Liver (tissue), 9 donors: ENCODE results near the gene LAMA2. TPM values are rescaled to one million over a fixed set of nuclear protein-coding genes. Genes with fewer than 3 reads are reported as not detected.

Experiments
- DNase-seq: peaks from one replicate; pipeline ENCODE4 v3.0.0-alpha.2; 2017; ENCODE audit warnings: low spot score
- H3K27ac ChIP-seq, 2 donors: one replicate each; pipeline ENCODE4 v1.7.0; 2013; ENCODE audit warnings: inconsistent platforms in 2 of 2, low read length in 2 of 2, control low read depth in 1 of 2, low read depth in 1 of 2, mild to moderate bottlenecking in 1 of 2
- H3K27me3 ChIP-seq, 4 donors: one replicate each; pipeline versions ENCODE4 v1.6.1 to v1.7.0; 2013; ENCODE audit warnings: low read length in 3 of 4, inconsistent platforms in 1 of 4, mild to moderate bottlenecking in 1 of 4, moderate library complexity in 1 of 4; ENCODE audit not compliant: control insufficient read depth in 4 of 4, insufficient read depth in 4 of 4
- H3K36me3 ChIP-seq, 4 donors: one replicate each; pipeline versions ENCODE4 v1.6.1 to v1.7.0; 2013; ENCODE audit warnings: low read length in 3 of 4, mild to moderate bottlenecking in 3 of 4, low read depth in 1 of 4, moderate library complexity in 1 of 4; ENCODE audit not compliant: control insufficient read depth in 4 of 4, insufficient read depth in 3 of 4
- H3K4me1 ChIP-seq, 4 donors: one replicate each; pipeline versions ENCODE4 v1.6.1 to v1.7.0; 2013; ENCODE audit warnings: low read length in 3 of 4, mild to moderate bottlenecking in 3 of 4, moderate library complexity in 1 of 4; ENCODE audit not compliant: control insufficient read depth in 4 of 4, insufficient read depth in 4 of 4
- H3K4me3 ChIP-seq, 3 donors: one replicate each; pipeline versions ENCODE4 v1.6.1 to v1.7.0; 2013; ENCODE audit warnings: low read length in 3 of 3, control low read depth in 1 of 3, low read depth in 1 of 3, mild to moderate bottlenecking in 1 of 3
- H3K9ac ChIP-seq, 2 donors: one replicate each; pipeline ENCODE4 v1.7.0; 2013; ENCODE audit warnings: low read length in 2 of 2, mild to moderate bottlenecking in 2 of 2, moderate library complexity in 2 of 2, control low read depth in 1 of 2, low read depth in 1 of 2
- H3K9me3 ChIP-seq, 4 donors: one replicate each; pipeline versions ENCODE4 v1.6.1 to v1.7.0; 2013; ENCODE audit warnings: low read length in 3 of 4; ENCODE audit not compliant: control insufficient read depth in 4 of 4
- ATF3 ChIP-seq: IDR thresholded peaks from 2 replicates; pipeline ENCODE4 v1.6.1; 2016; ENCODE audit warnings: antibody characterized with exemption
- EGR1 ChIP-seq, 2 donors: IDR thresholded peaks; 2 replicates each; pipeline ENCODE4 v1.6.1; 2016 to 2018; ENCODE audit warnings: antibody characterized with exemption in 2 of 2, low read depth in 2 of 2
- FOXA1 ChIP-seq: IDR thresholded peaks from 2 replicates; pipeline ENCODE4 v1.6.1; 2016; ENCODE audit warnings: antibody characterized with exemption
- FOXA2 ChIP-seq: IDR thresholded peaks from 2 replicates; pipeline ENCODE4 v1.6.1; 2016; ENCODE audit warnings: antibody characterized with exemption
- HNF4A ChIP-seq, 2 donors: conservative IDR thresholded peaks; 2 replicates each; pipeline ENCODE4 v1.6.1; 2016; ENCODE audit warnings: antibody characterized with exemption in 2 of 2, mild to moderate bottlenecking in 2 of 2
- HNF4G ChIP-seq: IDR thresholded peaks from 2 replicates; pipeline ENCODE4 v1.6.1; 2016; ENCODE audit warnings: antibody characterized with exemption
- JUND ChIP-seq, 2 donors: IDR thresholded peaks; 2 replicates each; pipeline ENCODE4 v1.6.1; 2016; ENCODE audit warnings: antibody characterized with exemption in 2 of 2
- NR2F2 ChIP-seq: IDR thresholded peaks from 2 replicates; pipeline ENCODE4 v1.6.1; 2016; ENCODE audit warnings: antibody characterized with exemption
- RAD21 ChIP-seq, 2 donors: IDR thresholded peaks; 2 replicates each; pipeline ENCODE4 v1.6.1; 2016; ENCODE audit warnings: antibody characterized with exemption in 2 of 2, mild to moderate bottlenecking in 2 of 2
- REST ChIP-seq: IDR thresholded peaks from 2 replicates; pipeline ENCODE4 v1.6.1; 2016; ENCODE audit warnings: antibody characterized with exemption, mild to moderate bottlenecking
- RXRA ChIP-seq, 2 donors: IDR thresholded peaks; 2 replicates each; pipeline ENCODE4 v1.6.1; 2017 to 2018; ENCODE audit warnings: antibody characterized with exemption in 2 of 2, mild to moderate bottlenecking in 1 of 2
- SP1 ChIP-seq: IDR thresholded peaks from 2 replicates; pipeline ENCODE4 v1.6.1; 2018; ENCODE audit warnings: antibody characterized with exemption, mild to moderate bottlenecking
- YY1 ChIP-seq: IDR thresholded peaks from 2 replicates; pipeline ENCODE4 v1.6.1; 2016; ENCODE audit warnings: antibody characterized with exemption, mild to moderate bottlenecking
- WGBS: extraction: QIAGEN DNeasy Blood & Tissue Kit; methylation state at CpG from one replicate; pipeline ENCODE4 v1.1.7; 2013; 5-methylcytosine and 5-hydroxymethylcytosine counted together
- polyA plus RNA-seq, 2 donors: library from polyadenylated mRNA; stranded (reverse) in 1 of 2; unstranded in 1 of 2; fragments of 200-250 nt in 1 of 2; fragments of >200 nt in 1 of 2; fragmentation: Nextera tagmentation in 1 of 2; extraction: Ambion mirVana in 1 of 2; gene quantifications; one replicate each; pipeline versions ENCODE4 v1.2.1 to v1.2.3, GENCODE V29; 2013 to 2015
- total RNA-seq, 2 donors: library from RNA; depleted of rRNA; stranded (reverse); fragments of >200 nt; gene quantifications; one replicate each; pipeline ENCODE4 v1.2.3, GENCODE V29; 2014
- TF ChIP-seq, protein P1 (sequence below): IDR thresholded peaks from 2 replicates; pipeline ENCODE4 v1.6.1; 2016; ENCODE audit warnings: antibody characterized with exemption
- TF ChIP-seq, protein P2 (sequence below): fragments of 150-350 bp; IDR thresholded peaks from 2 replicates; pipeline ENCODE4 v1.5.1; 2017; ENCODE audit warnings: improper control_type of control experiment, low read depth, low read length; ENCODE audit not compliant: missing input control
- donor health status: healthy.
- donor health status: healthy.
- donor health status: healthy.
- donor health status: healthy.
- donor health status: healthy.

The LAMA2 gene
- total and polyA plus RNA-seq, 4 donors: 1.3 to 17.0 (median 3.0) TPM

- Histone ChIP-seq H3K4me1 (no peaks in the 10 kb centered on the region), H3K9ac (no peak overlapping the region), H3K27me3 (peaks cover 0 to 2% (median 0%) of the 10 kb centered on the region in 4 donors), H3K9me3 (no peaks in the 10 kb centered on the region), H3K4me3 (no peak overlapping the region), H3K27ac (no peak overlapping the region), H3K36me3 (no peaks in the 10 kb centered on the region)
- no peak for TF ChIP-seq ATF3
- TF ChIP-seq, protein P1, sequence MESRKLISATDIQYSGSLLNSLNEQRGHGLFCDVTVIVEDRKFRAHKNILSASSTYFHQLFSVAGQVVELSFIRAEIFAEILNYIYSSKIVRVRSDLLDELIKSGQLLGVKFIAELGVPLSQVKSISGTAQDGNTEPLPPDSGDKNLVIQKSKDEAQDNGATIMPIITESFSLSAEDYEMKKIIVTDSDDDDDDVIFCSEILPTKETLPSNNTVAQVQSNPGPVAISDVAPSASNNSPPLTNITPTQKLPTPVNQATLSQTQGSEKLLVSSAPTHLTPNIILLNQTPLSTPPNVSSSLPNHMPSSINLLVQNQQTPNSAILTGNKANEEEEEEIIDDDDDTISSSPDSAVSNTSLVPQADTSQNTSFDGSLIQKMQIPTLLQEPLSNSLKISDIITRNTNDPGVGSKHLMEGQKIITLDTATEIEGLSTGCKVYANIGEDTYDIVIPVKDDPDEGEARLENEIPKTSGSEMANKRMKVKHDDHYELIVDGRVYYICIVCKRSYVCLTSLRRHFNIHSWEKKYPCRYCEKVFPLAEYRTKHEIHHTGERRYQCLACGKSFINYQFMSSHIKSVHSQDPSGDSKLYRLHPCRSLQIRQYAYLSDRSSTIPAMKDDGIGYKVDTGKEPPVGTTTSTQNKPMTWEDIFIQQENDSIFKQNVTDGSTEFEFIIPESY: no peak
- TF ChIP-seq SP1: no peak
- no peak for TF ChIP-seq REST
- no peak for TF ChIP-seq EGR1 (IDR thresholded peaks at IDR 0.05; ENCODE audit: low read depth in 2 of 2)
- TF ChIP-seq, protein P2, sequence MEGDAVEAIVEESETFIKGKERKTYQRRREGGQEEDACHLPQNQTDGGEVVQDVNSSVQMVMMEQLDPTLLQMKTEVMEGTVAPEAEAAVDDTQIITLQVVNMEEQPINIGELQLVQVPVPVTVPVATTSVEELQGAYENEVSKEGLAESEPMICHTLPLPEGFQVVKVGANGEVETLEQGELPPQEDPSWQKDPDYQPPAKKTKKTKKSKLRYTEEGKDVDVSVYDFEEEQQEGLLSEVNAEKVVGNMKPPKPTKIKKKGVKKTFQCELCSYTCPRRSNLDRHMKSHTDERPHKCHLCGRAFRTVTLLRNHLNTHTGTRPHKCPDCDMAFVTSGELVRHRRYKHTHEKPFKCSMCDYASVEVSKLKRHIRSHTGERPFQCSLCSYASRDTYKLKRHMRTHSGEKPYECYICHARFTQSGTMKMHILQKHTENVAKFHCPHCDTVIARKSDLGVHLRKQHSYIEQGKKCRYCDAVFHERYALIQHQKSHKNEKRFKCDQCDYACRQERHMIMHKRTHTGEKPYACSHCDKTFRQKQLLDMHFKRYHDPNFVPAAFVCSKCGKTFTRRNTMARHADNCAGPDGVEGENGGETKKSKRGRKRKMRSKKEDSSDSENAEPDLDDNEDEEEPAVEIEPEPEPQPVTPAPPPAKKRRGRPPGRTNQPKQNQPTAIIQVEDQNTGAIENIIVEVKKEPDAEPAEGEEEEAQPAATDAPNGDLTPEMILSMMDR: no peak
- no peak for TF ChIP-seq HNF4G
- no peak for TF ChIP-seq HNF4A (conservative IDR thresholded peaks at IDR 0.05)
- no peak for TF ChIP-seq YY1
- TF ChIP-seq JUND (IDR thresholded peaks at IDR 0.05): no peak
- TF ChIP-seq FOXA1: no peak
- no peak for DNase-seq
- WGBS: 77% methylated on average over 3 of the region's 3 CpGs
Observed at GRCh38 chr6:129183681-129184301, 300.9 kb downstream of the LAMA2 start.

GRCh38 chr6:129184324-129184723 lies 301.4 kb downstream of the LAMA2 start:
- no peak for TF ChIP-seq SP1
- TF ChIP-seq REST: no peak
- no peak for TF ChIP-seq RAD21 (IDR thresholded peaks at IDR 0.05)
- no peak for TF ChIP-seq ATF3
- no peak for TF ChIP-seq NR2F2
- TF ChIP-seq, protein P2: no peak
- TF ChIP-seq FOXA2: no peak
- no peak for TF ChIP-seq HNF4G
- TF ChIP-seq HNF4A (conservative IDR thresholded peaks at IDR 0.05): no peak
- no peak for TF ChIP-seq RXRA (IDR thresholded peaks at IDR 0.05)
- TF ChIP-seq FOXA1: no peak
- no peak for DNase-seq
- no peaks in the 10 kb centered on the region for H3K9me3 ChIP-seq
- no peak overlapping the region for H3K27ac ChIP-seq
- H3K4me1 ChIP-seq: no peaks in the 10 kb centered on the region
- H3K4me3 ChIP-seq: no peak overlapping the region
- peaks cover 0 to 2% (median 0%) of the 10 kb centered on the region in 4 donors for H3K27me3 ChIP-seq
- no peak overlapping the region for H3K9ac ChIP-seq
- H3K36me3 ChIP-seq: no peaks in the 10 kb centered on the region
- 74% methylated on average over 3 of the region's 3 CpGs for WGBS
